ENCODE data around the gene KRT1. TPM values are rescaled to one million over a fixed set of nuclear protein-coding genes. Genes with fewer than 3 reads are reported as not detected.

KRT1 gene
- total and polyA plus RNA-seq, 9 donors: not detected

DNA sequence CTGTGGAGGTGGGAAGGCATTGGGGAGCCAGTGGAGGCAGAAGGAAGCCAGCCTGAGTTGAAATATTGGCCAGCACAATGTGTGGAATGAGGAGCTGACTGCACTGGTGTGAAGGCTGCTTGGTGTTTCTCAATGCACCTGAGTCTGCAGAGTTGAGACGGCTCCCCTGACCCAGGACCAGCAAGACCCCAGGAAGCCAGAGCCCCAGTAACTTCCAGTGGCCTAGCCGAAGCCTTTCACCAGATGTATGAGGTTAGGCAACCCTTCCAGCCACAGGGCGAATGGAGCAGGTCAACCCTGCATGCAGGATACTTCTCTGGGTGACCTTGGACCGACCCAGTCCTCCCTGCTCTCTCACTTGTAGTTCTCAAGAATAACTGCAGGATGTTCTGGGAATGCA lies 48.9 kb downstream of the KRT1 start:
- intact Hi-C loops (cut with DNase I): no loop called here

DNA sequence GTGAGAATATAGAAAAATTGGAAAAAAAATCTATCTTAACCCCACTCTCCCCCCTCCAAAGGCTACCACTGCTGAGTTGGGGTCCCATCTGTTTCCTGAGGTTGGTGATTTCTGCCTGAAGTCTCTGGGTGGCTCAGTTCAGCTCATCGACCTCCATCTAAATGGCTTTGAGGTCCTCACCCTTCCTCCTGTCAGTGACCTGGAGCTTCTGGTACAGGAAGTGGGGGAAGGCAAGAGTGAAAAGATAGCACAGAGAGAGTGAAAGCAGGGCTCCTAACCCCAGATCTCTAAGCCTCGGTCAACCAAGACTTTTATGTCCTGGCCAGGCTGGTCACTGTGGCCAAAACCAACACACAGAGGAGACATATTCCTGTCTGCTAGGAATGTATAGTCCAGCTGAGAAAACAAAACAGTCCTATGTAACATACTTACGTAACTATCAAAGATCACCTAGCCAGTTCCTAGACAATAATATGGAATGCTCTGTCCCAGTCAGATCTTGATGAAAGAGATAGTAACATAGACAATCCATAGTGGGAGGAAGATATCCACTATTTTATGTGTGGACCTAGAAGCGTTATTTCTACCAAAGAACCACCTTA lies 49.5 kb downstream of the KRT1 start:
- no peak overlapping the region for H3K4me3 ChIP-seq

More for the DNA sequence above, 48.9 kb downstream of the KRT1 start:
- 36 to 49% (median 37%) methylated on average over 4 of the region's 4 CpGs for WGBS, 3 donors
- no peaks in the 10 kb centered on the region for H3K4me1 ChIP-seq (ENCODE audit: insufficient read depth)
- no peak overlapping the region for H3K27ac ChIP-seq
- no peaks in the 10 kb centered on the region for H3K27me3 ChIP-seq
- H3K4me3 ChIP-seq: no peak overlapping the region
- TF ChIP-seq EP300 (IDR thresholded peaks at IDR 0.05) (no peak), POLR2A (IDR thresholded peaks at IDR 0.05) (no peak)
- TF ChIP-seq, protein P1, sequence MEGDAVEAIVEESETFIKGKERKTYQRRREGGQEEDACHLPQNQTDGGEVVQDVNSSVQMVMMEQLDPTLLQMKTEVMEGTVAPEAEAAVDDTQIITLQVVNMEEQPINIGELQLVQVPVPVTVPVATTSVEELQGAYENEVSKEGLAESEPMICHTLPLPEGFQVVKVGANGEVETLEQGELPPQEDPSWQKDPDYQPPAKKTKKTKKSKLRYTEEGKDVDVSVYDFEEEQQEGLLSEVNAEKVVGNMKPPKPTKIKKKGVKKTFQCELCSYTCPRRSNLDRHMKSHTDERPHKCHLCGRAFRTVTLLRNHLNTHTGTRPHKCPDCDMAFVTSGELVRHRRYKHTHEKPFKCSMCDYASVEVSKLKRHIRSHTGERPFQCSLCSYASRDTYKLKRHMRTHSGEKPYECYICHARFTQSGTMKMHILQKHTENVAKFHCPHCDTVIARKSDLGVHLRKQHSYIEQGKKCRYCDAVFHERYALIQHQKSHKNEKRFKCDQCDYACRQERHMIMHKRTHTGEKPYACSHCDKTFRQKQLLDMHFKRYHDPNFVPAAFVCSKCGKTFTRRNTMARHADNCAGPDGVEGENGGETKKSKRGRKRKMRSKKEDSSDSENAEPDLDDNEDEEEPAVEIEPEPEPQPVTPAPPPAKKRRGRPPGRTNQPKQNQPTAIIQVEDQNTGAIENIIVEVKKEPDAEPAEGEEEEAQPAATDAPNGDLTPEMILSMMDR (IDR thresholded peaks at IDR 0.05): no peak
- DNase-seq: no peak
- H3K36me3 ChIP-seq: no peaks in the 10 kb centered on the region
- no peaks in the 10 kb centered on the region for H3K9me3 ChIP-seq

DNA sequence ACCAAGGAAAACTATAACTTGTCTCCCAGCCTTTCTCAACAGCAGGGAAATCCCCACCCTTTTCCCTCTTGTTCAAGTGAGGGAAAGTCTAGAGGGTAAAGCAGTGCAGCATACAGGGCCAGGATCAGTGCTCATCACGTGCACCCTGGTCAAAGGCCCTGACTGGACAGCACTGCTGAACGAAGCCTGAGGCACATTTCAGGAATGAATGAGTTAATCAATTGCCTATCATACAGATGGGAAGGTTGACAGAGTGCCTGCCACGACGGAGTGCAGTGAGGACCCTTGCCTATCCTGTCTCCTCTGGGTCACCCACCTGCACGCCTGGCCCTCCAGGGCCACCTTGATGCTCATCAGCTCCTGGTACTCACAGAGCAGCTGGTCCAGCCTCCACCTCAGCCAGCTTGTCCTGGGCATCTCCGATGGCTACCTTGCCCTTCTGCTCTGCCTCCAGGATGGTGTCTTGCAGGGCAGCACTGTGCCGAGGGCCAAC lies 50.2 kb downstream of the KRT1 start:
- WGBS, 3 donors: 63 to 76% (median 70%) methylated on average over 7 of the region's 7 CpGs

More for the DNA sequence above, 49.5 kb downstream of the KRT1 start:
- H3K27me3 ChIP-seq: no peaks in the 10 kb centered on the region
- no peak overlapping the region for H3K27ac ChIP-seq
- 59 to 76% (median 69%) methylated on average over 4 of the region's 4 CpGs for WGBS, 3 donors
- H3K9me3 ChIP-seq: no peaks in the 10 kb centered on the region
- intact Hi-C loops (cut with DNase I): no loop called here
- TF ChIP-seq POLR2A (IDR thresholded peaks at IDR 0.05) (no peak), EP300 (IDR thresholded peaks at IDR 0.05) (no peak)
- TF ChIP-seq, protein P1 (IDR thresholded peaks at IDR 0.05): no peak
- no peaks in the 10 kb centered on the region for H3K4me1 ChIP-seq (ENCODE audit: insufficient read depth)
- no peaks in the 10 kb centered on the region for H3K36me3 ChIP-seq
- DNase-seq: no peak

DNA sequence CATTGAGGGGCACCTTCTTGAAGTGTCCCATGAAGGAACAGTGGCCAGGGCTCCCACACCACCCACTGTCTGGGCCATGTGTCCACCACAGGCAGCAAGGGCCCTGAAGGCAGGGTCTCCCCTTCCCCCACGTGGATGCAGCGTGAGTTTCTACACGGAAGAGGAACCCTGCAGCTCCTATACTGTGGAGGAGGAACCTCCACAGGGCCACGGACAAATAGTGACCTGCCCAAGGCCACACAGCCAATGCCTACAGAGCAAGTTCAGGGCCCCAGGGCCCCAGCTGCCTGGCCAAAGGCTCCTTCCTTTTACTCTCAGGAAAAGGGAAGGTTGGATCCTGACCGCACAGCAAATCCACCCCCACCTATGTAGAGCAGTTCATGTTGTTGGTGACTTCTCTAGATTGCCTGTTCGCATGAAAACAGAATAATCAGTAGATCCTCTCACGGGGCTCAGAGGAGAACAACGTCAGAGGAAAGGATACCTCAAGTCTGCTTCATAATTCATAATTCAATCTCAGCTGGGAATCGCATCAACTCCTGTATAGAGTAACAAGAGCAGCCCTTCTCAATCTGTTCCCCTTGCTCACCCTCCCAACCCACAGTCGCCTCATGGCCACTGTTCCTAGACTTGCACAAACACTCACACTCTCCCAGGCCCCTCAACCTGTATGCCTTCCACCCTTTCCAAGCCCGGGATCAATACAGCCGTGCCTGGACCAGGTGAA lies 50.8 kb downstream of the KRT1 start:
- WGBS, 3 donors: 65 to 84% (median 75%) methylated on average over 12 of the region's 12 CpGs
- Histone ChIP-seq H3K27ac (no peak overlapping the region), H3K9me3 (no peaks in the 10 kb centered on the region), H3K27me3 (no peaks in the 10 kb centered on the region), H3K4me1 (ENCODE audit: insufficient read depth) (no peaks in the 10 kb centered on the region), H3K36me3 (no peaks in the 10 kb centered on the region), H3K4me3 (no peak overlapping the region)
- TF ChIP-seq POLR2A (IDR thresholded peaks at IDR 0.05) (no peak), EP300 (IDR thresholded peaks at IDR 0.05) (no peak)
- TF ChIP-seq, protein P1 (IDR thresholded peaks at IDR 0.05): no peak
- DNase-seq: no peak
- intact Hi-C loops (cut with DNase I): no loop called here

More for the DNA sequence above, 50.2 kb downstream of the KRT1 start:
- TF ChIP-seq, protein P1 (IDR thresholded peaks at IDR 0.05): no peak
- TF ChIP-seq POLR2A (IDR thresholded peaks at IDR 0.05): no peak
- no peak for TF ChIP-seq EP300 (IDR thresholded peaks at IDR 0.05)
- intact Hi-C loops (cut with DNase I): no loop called here
- Histone ChIP-seq H3K36me3 (no peaks in the 10 kb centered on the region), H3K4me1 (ENCODE audit: insufficient read depth) (no peaks in the 10 kb centered on the region), H3K4me3 (no peak overlapping the region), H3K27me3 (no peaks in the 10 kb centered on the region), H3K9me3 (no peaks in the 10 kb centered on the region), H3K27ac (no peak overlapping the region)
- no peak for DNase-seq

Measured in ovary (tissue), 9 donors.